ENCODE measurements around the gene CSF3.

Gene CSF3

DNA sequence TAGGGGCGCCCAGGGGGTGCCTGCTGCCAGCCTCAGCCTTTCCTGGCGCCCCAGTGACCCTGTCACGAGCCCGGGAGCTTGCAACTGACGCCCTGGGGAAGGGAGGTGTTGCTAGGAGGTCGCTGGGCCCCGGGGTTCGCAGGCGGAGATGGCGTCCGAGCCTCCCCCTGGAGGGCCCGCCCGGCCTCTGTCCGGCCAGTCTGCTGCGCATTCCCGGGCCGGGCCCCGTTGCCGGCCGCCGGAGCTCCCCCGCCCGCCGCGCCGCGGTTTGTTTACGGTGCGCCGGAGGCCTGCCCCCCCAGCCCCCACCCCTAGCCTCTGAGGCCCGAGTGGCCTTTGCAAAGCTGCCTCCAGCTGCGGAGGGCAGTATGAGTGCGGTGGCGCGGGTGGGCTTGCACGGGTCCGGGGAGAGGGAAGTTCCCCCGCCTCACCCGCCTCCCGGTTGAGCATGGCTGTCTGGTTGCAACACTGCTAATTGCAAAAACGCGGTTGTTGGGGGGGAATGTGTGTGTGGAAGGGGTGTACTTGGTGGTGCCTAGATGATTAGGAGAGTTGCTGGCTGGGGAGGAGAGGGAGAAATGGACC is 48.0 kb downstream of the CSF3 start:
- DNase-seq: no peak

DNA sequence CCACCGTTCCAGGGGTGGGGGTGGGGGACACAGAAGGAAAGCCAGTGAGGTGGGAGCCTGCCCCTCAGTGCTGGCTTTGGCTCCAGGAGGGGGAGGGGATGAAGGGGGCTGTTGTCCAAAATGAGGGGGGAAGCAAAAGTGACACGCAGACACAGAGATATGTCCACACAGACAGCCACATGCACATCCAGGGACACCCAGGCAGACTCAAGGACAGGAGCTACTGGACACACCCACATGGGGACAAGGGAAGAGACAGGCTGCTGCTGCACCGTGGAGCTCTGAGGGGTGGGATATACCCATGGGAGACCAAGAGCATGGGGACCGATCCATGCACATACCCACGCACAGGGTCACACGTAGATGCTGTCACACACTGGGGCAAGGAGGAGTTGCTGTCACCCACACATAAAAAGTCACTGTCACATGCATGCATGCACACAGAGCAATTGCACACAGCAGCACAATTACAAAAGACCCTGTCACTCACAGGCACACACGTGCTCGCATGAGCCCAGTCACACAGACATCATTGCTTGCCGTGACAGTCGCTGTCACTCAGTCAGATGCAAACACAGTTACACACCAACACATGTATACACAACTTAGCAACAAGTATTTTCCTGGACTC is 48.8 kb downstream of the CSF3 start:
- DNase-seq: no peak

DNA sequence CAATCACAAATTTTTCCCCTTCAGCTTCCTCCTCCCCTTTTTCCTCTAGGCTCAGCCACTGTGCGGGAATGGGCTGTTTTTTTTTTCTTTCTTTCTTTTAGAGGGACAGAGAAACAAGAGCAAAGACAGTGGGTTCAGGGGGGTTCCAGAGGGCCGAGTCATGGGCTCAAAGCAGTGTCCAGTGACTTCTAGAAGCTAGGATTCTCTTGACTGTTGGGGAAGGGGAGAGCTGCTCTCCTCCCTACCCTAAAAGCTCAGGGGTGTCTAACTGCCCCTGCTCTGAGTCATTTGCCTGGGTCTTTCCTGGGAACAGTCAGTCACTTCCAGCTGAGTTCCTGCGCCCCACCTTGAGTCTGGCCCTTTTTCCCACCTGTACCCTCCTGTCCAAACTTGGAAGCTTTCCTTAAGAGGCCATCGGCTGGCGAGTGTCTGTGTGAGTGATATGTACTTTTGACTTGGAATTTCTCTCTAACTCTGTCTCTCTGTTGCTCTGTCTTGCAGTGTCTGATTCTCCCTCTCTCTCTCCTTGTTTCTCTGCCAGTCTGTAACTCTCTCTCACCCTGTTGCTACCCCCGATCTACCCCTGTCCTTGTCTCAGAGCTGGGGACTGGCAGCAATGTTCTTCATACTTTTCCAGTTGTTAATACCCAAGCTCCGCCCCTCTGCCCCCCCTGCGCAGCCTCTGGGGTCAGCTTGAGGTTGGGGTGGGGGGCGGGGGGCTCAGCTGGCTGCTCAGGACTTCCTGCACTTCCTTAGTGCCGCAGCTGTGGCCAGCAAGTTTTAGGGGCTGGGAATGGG is 49.9 kb downstream of the CSF3 start:
- no peak for DNase-seq

DNA sequence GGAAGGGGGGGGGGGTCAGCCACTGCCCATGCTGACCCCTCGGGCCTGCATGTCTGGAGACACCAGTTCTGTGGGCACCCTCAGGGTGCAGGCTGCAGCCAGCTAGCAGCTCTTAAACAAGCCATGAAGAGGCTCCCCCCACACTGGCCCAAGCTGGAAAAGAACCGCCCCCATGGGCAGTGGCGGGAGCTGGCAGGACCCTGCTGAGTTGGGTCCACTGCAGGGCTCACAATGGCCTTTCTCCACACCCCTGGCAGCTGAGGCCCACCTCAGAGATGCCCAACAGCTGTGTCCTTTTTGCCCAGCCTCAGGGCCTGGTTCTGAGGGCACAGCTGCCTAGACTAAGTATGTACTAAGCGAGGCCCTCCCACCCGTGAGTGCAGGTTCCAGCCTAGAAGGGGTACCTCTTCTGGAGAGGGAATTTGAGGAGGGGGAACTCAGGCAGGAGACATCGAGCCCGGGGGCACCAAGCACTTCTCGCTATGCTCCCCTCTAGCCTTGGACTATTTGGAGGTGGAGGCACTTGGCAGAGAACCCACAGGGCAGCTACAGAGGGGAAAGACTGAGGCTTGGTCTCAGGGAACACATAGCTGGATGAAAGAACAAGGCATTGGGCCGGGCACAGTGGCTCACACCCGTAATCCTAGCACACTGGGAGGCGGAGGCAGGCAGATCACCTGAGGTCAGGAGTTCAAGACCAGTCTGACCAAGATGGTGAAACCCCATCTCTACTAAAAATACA is 50.7 kb downstream of the CSF3 start:
- no peak for DNase-seq
